ENCODE results near the gene UQCRHL. TPM values are rescaled to one million over a fixed set of nuclear protein-coding genes. Genes with fewer than 3 reads are reported as not detected.

Gene UQCRHL
- total and polyA plus RNA-seq, 2 of the 4 experiments (the other 2 are of a cell fraction): 1.4 to 2.4 TPM

DNA sequence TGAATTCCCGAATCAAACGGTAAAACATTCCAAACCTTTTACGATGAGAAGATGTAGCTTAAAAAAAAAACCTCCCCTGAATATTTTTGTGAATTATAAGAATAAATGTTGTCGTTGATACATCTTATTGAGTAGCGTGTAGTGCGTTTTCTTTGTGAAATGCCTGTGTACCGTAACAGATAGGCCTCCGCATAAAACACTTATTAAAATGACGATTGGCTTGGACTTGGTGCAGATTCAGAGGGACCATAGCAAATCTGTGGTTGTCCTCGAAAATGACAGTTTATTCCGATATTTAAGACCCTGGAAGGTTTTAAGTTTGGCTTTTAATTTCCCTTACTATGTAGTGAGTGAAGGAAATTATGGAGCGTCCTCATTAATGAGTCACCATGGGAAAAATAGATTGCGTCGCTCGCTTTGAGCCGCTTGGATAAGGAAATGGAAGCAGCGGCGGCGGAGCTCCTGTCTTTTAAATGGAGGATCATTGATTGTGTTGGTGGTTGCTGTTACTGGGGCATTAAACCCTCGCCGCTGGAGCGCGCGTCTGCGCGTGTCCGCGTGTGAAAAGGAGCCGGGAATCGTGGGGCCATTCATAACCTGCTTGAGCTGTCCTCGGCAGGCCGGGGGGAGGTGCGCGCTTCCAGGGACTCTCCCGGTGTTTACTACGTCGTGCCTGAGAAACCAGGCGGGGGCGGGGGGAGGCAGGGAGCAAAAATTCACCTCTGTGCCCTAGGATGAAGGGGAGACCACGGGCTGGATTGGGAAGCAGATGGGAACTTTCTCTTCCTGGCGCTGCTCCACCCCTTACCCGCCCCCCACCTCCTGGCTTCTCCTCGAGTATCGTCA is 41.7 kb upstream of the UQCRHL start (continued):
- TF ChIP-seq POLR2A (IDR thresholded peaks at IDR 0.05; ENCODE audit: low read depth, low read length): peak; percentile 83
- no peak for TF ChIP-seq BHLHE40 (IDR thresholded peaks at IDR 0.05; ENCODE audit: low read depth, low read length)
- no peak for TF ChIP-seq RAD21 (IDR thresholded peaks at IDR 0.05; ENCODE audit: low read length)
- no peak for TF ChIP-seq NFE2L2 (IDR thresholded peaks at IDR 0.05; ENCODE audit: low read depth, low read length)

Data from IMR-90 (cell line).